Activated gamma-delta T cell (primary cell): ENCODE measurements around the gene CUEDC1.

ENCODE experiments used
- DNase-seq: peaks from one replicate; lab custom pipeline; 2025; lab: John Stamatoyannopoulos, UW

Gene CUEDC1

DNA sequence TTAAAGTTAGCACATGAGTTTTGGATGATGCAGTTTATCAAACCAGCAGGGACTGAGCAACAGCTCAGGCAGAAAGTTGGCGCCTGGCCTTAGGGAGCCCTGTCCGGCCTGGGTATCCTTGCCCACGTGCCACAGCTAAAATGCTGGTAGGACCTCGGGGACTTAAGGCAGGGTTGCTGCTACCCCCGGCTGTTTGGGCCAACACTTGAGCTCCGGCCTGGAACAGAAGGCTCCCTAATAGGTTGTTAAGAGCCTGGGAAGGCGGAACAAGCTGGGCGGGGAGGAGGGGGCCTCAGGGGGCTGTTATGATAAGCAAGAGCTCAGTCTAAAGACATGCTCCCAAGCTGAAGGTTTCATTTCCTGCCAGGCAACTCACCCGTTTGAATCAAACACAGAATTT is 39.7 kb downstream of the CUEDC1 start:
- no peak for DNase-seq

DNA sequence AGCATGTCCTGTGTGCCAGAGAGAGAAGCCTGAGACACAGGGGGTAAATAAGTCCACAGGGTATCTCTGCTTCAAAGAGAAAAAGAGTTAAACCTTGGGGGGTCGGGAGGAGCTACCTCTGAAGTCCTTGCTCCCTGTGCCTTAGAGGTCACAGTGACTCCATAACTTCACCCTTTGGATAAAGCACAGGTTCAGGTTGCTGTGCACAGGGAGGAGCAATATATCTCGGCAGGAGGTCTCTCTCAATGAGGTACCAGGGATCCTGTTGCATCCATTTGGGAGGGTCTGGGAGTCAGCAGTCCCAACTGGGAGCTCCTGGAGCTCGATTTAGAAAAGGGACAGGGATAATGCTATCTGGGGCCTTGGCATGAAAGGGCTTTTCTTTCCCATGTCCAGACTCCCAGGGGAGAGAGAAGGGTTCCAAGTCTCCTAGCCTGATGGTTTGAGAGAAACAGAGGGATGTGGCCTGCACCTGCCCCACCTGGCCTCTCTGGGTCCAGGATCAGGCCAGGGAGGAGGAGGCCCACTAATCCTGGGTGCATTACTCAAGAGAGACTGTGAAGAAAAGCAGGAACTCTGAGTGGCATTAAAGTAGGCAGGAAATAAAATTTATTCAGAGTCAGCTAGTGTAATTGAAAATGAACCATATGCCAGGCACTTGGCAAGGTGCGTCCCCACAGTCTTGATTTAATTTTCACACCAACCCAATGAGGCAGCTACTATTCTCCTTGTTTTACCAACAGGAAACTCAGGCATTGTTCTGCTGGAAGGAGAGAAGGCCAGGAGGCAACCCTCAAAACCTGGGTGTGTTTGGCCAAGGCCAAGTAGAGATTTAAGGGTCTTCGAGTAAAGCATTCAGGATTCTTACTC is 40.7 kb downstream of the CUEDC1 start:
- DNase-seq, result no peak

GRCh38 chr17:57913575-57914272 is 41.5 kb downstream of the CUEDC1 start:
- DNase-seq, result no peak

GRCh38 chr17:57911834-57912673 is 43.2 kb downstream of the CUEDC1 start:
- no peak for DNase-seq

- no peak for DNase-seq
Observed at GRCh38 chr17:57910462-57911420, 44.5 kb downstream of the CUEDC1 start.

DNA sequence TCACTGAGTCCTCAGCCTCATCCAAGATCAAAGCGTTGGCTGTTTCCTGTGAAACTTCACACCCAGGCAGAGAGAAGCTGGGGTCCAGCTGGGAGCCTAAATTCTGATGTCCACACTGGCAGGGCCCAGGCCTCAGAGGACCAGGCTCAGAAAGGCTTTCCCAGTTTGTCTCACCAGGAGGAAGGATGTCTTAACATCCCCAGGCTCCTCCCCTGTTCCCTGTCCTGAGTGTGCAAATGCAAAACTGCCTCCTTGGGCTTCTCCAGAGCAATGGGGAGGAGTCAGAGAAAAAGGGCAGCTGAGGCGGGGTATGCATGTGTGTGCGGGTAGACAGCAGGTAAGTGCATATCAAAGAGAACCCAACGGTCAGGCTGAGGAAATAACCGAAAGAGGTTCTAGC is 45.7 kb downstream of the CUEDC1 start:
- no peak for DNase-seq

GRCh38 chr17:57908278-57908677 is 46.9 kb downstream of the CUEDC1 start:
- DNase-seq, result no peak

DNA sequence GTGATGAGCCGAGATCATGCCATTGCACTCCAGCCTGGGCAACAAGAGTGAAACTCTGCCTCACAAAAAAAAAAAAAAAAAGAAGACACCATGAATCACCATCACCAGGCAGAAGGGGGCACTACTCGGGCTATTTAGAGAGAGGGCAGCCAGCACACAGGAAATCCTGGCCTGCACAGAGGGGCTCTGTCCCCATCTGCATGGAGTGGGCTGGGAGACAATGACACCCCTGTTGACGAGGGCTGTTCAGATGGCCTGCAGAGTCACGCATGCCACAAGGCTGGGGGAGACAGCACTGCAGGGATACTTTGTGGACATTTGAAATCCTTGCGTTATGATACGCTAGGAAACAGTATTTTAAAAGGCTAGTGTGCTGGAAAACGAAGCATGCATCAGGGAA is 48.3 kb downstream of the CUEDC1 start:
- no peak for DNase-seq

DNA sequence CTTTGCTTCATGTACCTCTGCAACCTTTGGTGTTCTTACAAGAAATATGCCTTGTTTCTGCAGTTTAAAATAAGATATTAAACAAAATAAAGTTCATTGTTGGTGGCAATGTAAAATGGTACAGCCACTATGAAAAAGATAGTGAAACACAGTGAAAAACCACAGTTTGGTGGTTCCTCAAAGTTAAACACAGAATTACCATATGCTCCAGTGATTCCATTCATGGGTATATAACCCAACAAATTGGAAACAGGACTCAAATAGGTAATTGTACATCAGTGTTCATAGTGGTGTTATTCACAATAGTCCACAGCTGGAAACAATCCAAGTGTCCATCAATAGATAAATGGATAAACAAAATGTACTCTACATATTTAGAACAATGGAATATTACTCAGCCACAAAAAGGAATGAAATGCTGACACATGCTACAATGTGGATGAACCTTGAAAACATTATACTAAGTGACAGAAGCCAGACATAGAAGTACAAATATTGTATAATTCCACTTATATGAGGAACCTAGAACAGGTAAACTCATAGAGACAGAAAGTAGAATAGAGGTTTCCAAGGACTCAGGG is 49.2 kb downstream of the CUEDC1 start:
- no peak for DNase-seq

- no peak for DNase-seq
Observed at GRCh38 chr17:57903961-57904360, 51.3 kb downstream of the CUEDC1 start.

GRCh38 chr17:57902800-57903759 is 52.1 kb downstream of the CUEDC1 start:
- DNase-seq, result no peak

DNA sequence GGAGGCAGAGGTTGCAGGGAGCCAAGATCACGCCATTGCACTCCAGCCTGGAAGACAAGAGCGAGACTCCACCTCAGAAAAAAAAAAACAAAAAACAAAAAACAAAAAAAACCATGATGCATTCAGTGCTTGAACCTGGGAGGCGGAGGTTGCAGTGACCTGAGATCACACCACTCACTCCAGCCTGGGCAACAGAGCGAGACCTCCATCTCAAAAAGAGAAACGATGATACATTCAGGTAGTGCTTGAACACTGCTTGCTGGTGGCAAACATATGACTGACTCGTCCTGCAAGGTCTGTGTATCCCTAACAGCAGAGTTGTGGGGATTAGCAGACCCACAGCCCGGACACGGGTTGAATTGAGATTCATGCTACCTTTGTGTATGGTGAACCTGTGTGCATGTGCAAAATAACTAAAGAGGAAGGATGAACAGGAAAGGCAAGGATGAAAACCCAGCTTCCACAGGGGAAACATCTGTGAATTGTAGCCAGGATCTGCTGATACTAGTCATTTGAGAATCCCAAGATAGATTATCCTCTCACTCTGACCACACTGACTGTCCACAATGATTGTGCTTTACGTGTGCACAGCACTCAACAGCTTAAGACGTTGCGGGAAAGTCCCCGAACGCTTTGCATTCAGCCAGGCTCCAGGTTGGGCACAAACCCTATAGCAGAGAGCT is 53.0 kb downstream of the CUEDC1 start:
- DNase-seq, result no peak

DNA sequence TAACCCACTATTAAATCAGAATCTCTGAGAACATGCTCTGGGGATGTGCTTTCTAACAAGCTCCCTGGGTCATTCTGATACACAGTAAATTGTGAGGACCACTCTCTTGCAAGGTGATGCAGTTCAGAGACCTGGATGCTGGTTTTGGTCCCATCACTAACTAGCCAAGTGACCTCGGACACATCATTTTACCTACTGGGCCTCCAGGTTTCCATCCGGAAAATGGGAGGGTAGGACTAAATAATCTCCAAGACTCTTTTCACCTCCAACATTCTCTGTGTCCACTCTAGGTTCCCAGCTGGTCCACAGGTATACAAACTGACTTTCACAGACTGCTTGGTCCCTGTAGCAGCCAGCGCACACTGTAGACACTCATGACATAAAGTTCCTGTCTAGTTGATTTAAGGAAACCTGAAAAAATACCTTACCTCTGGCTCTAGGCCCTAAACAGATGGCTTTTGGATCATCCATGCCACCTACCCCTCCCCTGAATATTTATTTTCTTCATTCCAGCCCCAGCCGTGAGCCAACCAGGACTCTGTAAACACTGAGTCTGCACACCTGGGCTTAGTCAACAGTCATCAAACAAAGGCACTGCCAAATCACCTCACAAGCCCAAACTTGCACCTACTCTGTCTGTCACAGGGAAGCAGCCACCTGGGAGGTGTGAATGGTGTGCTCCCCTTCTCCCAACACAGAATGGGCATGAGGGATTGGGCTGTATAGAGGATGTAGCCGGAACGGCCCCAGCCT is 54.0 kb downstream of the CUEDC1 start:
- no peak for DNase-seq

DNA sequence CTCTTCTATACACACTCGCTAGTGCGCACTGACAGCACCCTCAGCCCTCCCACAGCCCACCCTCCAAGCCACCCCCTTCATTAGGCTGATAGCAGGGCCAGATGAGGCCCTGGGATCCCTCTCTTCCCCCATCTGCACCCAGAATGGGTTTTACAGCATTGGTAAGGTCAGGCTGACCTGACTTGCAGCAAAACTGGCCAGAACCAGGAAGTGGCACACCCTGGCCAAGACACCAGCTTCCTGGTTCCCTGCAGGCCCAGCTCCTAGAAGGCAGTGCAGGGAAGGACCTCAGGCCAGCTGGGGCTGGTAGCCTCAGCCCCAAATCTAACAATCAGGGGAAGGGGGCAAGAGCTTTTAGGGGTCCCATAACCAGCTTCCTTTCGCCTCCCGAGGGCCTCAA is 55.4 kb downstream of the CUEDC1 start:
- DNase-seq, result no peak

DNA sequence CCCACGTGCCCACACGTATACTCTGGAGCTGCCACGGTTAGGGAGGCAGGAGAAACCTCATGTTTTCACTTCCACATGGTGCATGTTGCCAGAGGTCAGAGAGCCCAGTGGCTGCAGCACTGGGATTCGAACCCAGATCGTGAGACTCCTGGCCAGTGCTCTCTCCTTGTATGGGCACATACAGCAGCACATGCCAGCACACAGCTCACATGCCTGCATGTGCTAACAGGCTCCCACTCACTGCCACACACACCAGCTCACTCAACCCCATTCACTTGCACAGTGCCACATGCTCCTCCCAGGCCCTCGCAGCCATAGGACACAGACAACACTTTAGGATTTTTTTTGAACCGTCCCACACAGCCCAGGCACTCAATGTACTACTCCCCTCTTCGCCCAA is 55.8 kb downstream of the CUEDC1 start:
- DNase-seq, result no peak

- DNase-seq, result no peak
Observed at GRCh38 chr17:57898487-57899311, 56.5 kb downstream of the CUEDC1 start.

DNA sequence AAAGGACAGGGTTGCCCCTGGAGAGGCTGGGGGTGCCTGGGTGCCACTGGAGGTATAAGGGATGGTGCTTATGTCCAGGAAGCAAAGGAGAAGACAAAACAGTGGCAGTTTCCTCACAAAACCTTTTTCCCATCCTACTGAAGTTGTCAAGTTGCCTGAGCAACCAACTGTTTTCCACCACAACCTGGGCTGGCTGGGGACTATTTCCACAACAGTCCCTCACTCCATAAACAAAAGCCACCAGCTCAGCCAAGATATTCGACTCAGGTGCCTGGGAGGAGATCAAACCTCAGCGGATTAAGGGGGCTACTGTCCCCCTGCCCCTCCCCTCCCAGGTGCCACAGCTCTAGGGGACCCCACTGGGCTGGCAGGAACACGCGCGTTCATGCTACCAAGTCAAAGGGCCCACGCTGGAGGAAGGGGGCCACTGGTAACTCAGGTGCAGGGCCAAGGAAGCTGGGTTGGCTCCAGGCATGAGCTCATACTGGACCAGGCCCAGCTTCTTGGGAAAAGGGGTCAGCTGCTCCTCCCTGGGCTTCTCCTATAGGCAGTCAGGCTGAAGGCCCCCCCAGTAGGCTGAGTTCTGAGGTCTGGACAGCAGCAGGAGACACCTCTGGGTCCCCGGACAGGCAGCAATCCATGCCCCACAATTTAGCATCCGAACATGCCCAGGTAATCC is 59.7 kb downstream of the CUEDC1 start:
- no peak for DNase-seq
